IPS DF 6.9 (cell line): ENCODE measurements around the gene NCDN.
"Not testable (repeated sequence)": the region's sequence is repeated elsewhere in the genome, so short reads cannot be mapped to it uniquely, and the experiment has no call there.

ENCODE experiments used
- DNase-seq: peaks from one replicate; pipeline ENCODE4 v3.0.0-alpha.2; 2013; ENCODE audit warnings: low read depth, low spot score
- H3K27ac ChIP-seq: one replicate; pipeline ENCODE4 v1.5.1; 2013; ENCODE audit warnings: low read length, control low read depth
- H3K27me3 ChIP-seq: 2 replicates; pipeline ENCODE4 v1.6.1; 2013; ENCODE audit warnings: mild to moderate bottlenecking, low read length; ENCODE audit not compliant: control insufficient read depth, insufficient read depth
- H3K36me3 ChIP-seq: 2 replicates; pipeline ENCODE4 v1.6.1; 2013; ENCODE audit warnings: low read length; ENCODE audit not compliant: control insufficient read depth, insufficient read depth
- H3K4me1 ChIP-seq: 2 replicates; pipeline ENCODE4 v1.6.1; 2013; ENCODE audit warnings: low read length; ENCODE audit not compliant: control insufficient read depth, insufficient read depth
- H3K4me3 ChIP-seq: 2 replicates; pipeline ENCODE4 v1.5.1; 2013; ENCODE audit warnings: mild to moderate bottlenecking, low read length
- H3K9me3 ChIP-seq: 2 replicates; pipeline ENCODE4 v1.6.1; 2013; ENCODE audit warnings: low read length, inconsistent platforms; ENCODE audit not compliant: control insufficient read depth, insufficient read depth
- WGBS: extraction: QIAGEN DNeasy Blood & Tissue Kit; methylation state at CpG from one replicate; pipeline ENCODE4 v1.1.7; 2013; ENCODE audit warnings: mixed read lengths, missing lambda C conversion rate; ENCODE audit not compliant: insufficient read length, insufficient coverage; 5-methylcytosine and 5-hydroxymethylcytosine counted together

The NCDN gene

DNA sequence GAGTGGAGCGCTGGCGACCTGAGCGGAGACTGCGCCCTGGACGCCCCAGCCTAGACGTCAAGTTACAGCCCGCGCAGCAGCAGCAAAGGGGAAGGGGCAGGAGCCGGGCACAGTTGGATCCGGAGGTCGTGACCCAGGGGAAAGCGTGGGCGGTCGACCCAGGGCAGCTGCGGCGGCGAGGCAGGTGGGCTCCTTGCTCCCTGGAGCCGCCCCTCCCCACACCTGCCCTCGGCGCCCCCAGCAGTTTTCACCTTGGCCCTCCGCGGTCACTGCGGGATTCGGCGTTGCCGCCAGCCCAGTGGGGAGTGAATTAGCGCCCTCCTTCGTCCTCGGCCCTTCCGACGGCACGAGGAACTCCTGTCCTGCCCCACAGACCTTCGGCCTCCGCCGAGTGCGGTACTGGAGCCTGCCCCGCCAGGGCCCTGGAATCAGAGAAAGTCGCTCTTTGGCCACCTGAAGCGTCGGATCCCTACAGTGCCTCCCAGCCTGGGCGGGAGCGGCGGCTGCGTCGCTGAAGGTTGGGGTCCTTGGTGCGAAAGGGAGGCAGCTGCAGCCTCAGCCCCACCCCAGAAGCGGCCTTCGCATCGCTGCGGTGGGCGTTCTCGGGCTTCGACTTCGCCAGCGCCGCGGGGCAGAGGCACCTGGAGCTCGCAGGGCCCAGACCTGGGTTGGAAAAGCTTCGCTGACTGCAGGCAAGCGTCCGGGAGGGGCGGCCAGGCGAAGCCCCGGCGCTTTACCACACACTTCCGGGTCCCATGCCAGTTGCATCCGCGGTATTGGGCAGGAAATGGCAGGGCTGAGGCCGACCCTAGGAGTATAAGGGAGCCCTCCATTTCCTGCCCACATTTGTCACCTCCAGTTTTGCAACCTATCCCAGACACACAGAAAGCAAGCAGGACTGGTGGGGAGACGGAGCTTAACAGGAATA, 19.7 kb downstream of the NCDN start:
- Histone ChIP-seq H3K27ac (no peak overlapping the region), H3K4me3 (peak overlapping the region; percentile 40; the same call in 1 of the 2 replicates), H3K36me3 (no peaks in the 10 kb centered on the region), H3K9me3 (no peaks in the 10 kb centered on the region), H3K27me3 (peaks cover 56% of the 10 kb centered on the region), H3K4me1 (peaks cover 7% of the 10 kb centered on the region; the same call in 1 of the 2 replicates)
- DNase-seq = no peak
- no CpG with 5 or more reads among the region's 70 CpGs for WGBS

DNA sequence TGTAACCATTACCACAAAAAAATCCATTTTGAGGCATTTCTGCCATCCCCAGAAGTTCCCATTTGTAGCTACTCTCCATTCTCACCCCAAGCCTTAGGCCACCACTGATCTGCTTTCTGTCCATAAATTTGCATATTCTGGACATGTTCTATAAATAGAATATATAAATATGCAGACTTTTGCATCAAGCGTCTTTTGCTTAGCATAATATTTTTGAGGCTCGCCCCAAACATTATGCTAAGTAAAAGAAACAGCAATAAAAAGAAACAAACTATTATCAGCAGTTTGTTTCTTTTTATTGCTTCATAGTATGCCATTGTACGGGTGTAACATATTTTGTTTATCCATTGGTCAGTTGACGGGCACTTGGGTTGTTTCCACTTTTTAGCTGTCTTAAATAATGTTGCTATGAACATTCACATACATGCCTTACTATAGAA, 23.4 kb downstream of the NCDN start:
- Histone ChIP-seq H3K9me3 (no peaks in the 10 kb centered on the region), H3K4me1 (peaks cover 7% of the 10 kb centered on the region; the same call in 1 of the 2 replicates), H3K36me3 (no peaks in the 10 kb centered on the region), H3K4me3 (no peak overlapping the region), H3K27ac (no peak overlapping the region), H3K27me3 (peaks cover 22% of the 10 kb centered on the region)
- DNase-seq = no peak
- WGBS = no CpG with 5 or more reads among the region's 4 CpGs

DNA sequence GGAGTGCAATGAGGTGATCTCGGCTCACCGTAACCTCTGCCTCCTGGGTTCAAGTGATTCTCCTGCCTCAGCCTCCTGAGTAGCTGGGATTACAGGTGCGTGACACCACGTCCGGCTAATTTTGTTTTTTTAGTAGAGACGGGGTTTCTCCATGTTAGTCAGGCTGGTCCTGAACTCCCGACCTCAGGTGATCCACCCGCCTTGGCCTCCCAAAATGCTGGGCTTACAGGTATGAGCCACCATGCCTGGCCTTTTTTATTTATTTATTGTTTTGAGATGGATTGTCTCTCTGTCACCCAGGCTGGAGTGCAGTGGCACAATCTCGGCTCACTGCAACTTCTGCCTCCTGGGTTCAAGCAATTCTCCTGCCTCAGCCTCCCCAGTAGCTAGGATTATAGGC, 24.0 kb downstream of the NCDN start:
- not testable (repeated sequence) for H3K4me3 ChIP-seq, H3K36me3 ChIP-seq, H3K4me1 ChIP-seq, H3K27ac ChIP-seq, H3K9me3 ChIP-seq, DNase-seq
- H3K27me3 ChIP-seq = peaks cover 15% of the 10 kb centered on the region
- WGBS = no CpG with 5 or more reads among the region's 9 CpGs

DNA sequence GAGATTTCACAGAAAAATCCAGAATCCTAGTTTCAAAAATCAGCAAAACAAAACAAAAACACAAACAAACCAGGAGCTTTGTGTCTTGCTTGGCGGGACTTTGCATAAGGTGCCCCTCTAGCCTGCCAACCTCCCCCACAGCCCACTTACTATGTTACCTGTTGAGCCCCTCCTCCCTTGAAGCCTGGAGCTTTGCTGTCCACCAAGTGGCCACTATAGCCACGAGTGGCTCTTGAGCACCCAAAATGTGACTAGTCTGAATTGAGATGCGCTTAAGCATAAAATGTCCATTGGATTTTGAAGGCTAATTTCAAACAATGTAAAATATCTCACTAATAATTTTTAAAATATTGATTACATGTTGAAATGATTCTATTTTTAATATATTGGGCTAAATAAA, 27.7 kb downstream of the NCDN start:
- WGBS = no CpG with 5 or more reads among the region's 3 CpGs
- DNase-seq = no peak
- H3K27ac ChIP-seq = no peak overlapping the region

DNA sequence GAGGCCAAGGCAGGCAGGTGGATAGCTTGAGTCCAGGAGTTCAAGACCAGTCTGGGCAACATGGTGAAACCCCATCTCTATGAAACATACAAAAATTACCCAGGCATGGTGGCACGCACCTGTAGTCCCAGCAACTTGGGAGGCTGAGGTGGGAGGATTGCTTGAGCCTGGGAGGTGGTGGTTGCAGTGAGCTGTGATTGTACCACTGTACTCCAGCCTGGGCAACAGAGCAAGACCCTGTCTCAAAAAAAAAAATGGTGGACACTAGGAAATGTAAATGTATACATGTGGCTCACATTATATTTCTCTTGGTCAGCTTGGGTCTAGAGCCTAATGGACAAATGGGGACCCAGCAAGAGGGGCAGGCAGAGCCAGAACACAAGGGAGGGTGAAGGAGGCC, 28.2 kb downstream of the NCDN start:
- not testable (repeated sequence) for H3K9me3 ChIP-seq, H3K4me1 ChIP-seq, DNase-seq, H3K27me3 ChIP-seq, H3K27ac ChIP-seq, H3K4me3 ChIP-seq, H3K36me3 ChIP-seq
- WGBS = no CpG with 5 or more reads among the region's 1 CpG

More for the DNA sequence above, 27.7 kb downstream of the NCDN start:
- Histone ChIP-seq H3K9me3 (no peaks in the 10 kb centered on the region), H3K4me1 (0 out of 2 replicates have a peak, but pooled peaks cover 1% of the 10 kb centered on the region), H3K4me3 (no peak overlapping the region), H3K36me3 (no peaks in the 10 kb centered on the region), H3K27me3 (no peaks in the 10 kb centered on the region)

DNA sequence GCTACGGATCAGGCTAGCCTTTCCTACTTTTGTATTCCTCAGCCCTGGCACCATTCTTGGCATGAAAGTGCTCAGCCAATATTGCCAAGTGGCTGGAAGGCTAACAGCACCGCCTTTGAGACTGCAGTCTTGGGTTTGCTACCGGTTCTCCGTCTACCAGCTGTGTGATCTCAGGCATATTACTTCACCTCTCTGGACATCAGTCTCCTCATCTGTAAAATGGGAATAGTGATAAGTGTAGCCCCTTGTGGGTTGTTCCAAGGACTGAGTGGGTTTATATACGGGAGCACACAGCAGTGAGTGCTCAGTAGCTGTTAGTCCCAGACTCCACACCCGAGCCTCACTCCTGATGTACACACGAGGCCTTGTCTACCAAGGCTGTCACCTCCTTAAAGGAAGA, 29.2 kb downstream of the NCDN start:
- 0 out of 2 replicates have a peak, but pooled peaks cover 1% of the 10 kb centered on the region for H3K4me1 ChIP-seq
- no peak overlapping the region for H3K4me3 ChIP-seq
- no peaks in the 10 kb centered on the region for H3K9me3 ChIP-seq
- WGBS = no CpG with 5 or more reads among the region's 7 CpGs
- H3K27me3 ChIP-seq = no peaks in the 10 kb centered on the region
- DNase-seq = no peak
- no peak overlapping the region for H3K27ac ChIP-seq
- no peaks in the 10 kb centered on the region for H3K36me3 ChIP-seq

DNA sequence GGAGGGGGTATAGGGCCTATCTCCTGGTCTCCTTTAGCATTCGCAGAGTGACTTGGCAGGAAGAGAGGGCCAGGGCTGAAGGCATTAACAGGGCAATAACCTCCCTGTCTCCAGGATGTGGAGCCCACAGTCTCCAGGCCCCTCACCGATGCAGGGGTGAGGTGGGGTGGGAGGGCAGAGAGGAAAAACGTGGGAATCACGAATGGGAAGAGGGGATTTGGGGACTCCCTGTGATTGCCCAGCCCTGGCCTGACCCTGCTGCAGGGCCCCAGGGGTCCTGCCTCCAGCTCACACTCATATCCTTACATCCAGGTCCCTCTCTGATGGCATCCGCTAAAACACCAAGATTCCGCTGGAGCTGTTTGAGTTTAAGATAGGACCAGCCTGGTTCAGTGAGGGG, 30.1 kb downstream of the NCDN start:
- Histone ChIP-seq H3K27ac (no peak overlapping the region), H3K36me3 (no peaks in the 10 kb centered on the region), H3K4me1 (0 out of 2 replicates have a peak, but pooled peaks cover 1% of the 10 kb centered on the region), H3K4me3 (no peak overlapping the region), H3K27me3 (no peaks in the 10 kb centered on the region), H3K9me3 (no peaks in the 10 kb centered on the region)
- DNase-seq = no peak
- no CpG with 5 or more reads among the region's 6 CpGs for WGBS

DNA sequence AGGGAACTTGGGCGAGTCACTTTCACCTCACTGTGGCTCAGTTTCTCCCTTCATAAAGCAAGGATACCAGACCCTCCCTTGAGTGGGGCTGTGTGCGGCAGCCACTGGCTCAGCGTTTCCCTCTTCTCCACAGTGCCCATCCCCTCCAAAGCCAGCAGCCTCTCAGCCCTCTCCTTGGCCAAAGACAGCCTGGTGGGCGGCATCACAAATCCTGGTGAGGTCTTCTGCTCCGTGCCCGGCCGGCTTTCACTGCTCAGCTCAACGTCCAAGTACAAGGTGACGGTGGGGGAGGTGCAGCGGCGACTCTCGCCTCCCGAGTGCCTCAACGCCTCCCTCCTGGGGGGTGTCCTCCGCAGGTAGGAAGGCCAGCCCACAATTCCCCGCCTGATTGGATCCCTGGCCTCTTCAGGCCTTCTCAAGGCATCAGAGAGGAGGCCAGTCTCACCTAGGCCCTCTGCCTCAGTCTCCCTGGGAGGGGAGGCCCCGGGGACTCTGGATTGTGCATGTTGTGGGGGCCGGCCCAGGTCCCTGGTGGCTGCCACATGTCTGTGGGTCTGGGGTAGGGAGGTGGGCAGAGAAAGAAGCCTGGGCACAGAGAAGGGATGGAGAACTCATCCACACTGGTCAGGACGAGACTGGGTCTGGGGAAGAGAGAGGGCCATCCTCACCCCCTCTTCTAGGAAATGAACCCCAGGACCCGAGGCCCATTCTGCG, 30.8 kb downstream of the NCDN start:
- no peak overlapping the region for H3K27ac ChIP-seq
- H3K4me3 ChIP-seq = no peak overlapping the region
- no peaks in the 10 kb centered on the region for H3K9me3 ChIP-seq
- WGBS = no CpG with 5 or more reads among the region's 21 CpGs
- H3K4me1 ChIP-seq = 0 out of 2 replicates have a peak, but pooled peaks cover 1% of the 10 kb centered on the region
- no peaks in the 10 kb centered on the region for H3K27me3 ChIP-seq
- no peak for DNase-seq
- H3K36me3 ChIP-seq = no peaks in the 10 kb centered on the region

DNA sequence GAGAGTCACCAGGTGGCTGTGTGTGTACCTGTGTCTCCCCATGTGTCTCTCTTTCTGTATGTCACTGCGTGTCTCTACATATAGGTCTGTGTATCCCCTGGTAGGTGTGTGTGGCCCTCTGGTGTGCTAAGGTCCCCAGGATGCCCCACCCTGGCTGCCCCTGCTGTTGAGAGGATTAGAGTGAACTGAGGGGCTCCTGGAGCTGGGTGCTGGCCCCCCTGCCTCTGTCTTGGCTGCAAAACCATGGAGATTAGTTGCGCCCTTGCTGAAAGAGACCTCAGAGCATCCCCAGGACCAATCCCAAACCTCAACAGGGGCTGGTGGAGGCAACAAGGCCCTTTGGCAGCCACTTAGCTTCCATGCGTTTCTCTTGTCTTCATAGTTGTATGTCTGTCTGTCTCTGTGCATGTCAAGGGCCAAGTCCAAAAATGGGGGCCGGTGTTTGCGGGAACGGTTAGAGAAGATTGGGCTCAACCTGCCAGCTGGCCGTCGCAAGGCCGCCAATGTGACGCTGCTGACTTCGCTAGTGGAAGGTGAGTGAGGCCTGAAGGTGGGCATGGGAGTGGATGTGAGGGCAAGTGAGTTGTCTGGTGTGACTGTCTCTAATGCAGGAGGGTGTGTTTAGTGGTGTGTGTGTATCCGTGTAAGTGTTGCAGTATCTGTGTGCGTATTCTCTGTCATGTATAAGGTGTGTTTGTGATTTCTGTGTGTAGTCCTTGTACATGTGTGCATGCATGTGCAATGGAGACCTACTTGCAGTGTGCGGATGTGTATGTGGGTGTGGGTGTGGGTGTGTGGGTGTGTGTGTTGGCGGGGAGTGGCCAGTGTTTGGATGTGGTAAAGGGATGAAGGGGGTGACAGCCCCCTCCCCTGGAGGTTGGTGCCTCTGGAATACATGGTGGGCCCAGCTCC, 32.2 kb downstream of the NCDN start:
- no peaks in the 10 kb centered on the region for H3K9me3 ChIP-seq
- WGBS = 100% methylated on average over 1 of the region's 15 CpGs
- no peak for DNase-seq
- H3K4me1 ChIP-seq = 0 out of 2 replicates have a peak, but pooled peaks cover 1% of the 10 kb centered on the region
- no peak overlapping the region for H3K4me3 ChIP-seq
- no peaks in the 10 kb centered on the region for H3K36me3 ChIP-seq
- no peak overlapping the region for H3K27ac ChIP-seq
- H3K27me3 ChIP-seq = no peaks in the 10 kb centered on the region
